HG02623 (cell line): ENCODE results near the gene SLC4A8.
"Not testable (repeated sequence)": the region's sequence is repeated elsewhere in the genome, so short reads cannot be mapped to it uniquely, and the experiment has no call there.

ENCODE experiments used
- ATAC-seq: cut with Tn5 transposase; IDR thresholded peaks from one replicate; pipeline ENCODE4 v1.9.1; 2021; ENCODE audit warnings: moderate library complexity; ENCODE audit not compliant: unreplicated experiment

Gene SLC4A8

DNA sequence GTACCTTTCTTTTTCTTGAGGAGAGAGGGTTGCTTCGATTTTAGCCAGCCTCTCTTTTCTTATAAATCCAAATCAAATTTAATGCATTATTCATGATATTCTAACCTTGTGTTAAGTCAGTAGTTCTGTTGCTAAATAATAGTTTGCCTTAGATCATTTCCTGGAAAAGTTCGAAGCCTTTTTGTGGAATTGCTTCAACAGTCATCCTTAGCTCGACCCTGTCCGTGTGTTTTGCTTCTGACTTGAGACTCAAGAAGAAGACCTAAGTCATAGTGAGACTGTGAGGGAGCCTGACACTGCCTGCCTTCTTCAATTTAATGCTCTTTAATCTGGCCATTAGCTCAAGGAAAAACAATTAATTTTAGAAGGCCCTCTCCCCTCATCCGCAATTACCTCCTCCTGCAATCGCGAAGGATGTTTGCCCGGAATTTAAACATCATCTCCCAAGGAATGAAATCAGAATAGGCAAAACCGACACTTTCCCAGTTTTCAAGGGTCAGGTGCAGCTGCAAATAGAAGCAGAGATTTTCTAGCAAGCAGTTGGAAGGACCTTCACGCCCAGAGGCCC is 453 bp upstream of the SLC4A8 start:
- ATAC-seq = no peak

GRCh38 chr12:51428256-51428655 is 3.6 kb downstream of the SLC4A8 start:
- ATAC-seq = no peak

GRCh38 chr12:51429700-51430099 is 5.1 kb downstream of the SLC4A8 start:
- ATAC-seq = no peak

- ATAC-seq = no peak
Measured at GRCh38 chr12:51430196-51430895, 5.7 kb downstream of the SLC4A8 start.

- ATAC-seq = no peak
Measured at GRCh38 chr12:51432921-51433320, 8.3 kb downstream of the SLC4A8 start.

DNA sequence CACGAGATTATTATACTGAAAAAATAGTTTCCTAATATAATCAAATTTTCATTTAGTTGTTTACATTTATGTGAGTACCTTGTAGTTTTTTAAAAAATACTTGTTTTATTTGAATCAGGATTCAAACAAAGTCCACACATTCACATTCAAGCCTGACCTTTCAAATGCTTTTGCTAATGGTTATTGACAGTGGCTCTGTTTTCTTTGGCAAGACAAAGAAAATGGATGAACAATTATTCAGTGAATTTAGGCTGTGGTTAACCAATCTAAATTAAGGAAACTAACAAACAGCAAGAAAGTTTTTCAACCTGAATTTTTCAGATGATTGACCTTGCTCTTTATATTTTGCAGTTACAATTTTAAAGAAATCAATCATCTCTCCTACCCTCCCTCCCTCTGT is 9.7 kb downstream of the SLC4A8 start:
- no peak for ATAC-seq

- no peak for ATAC-seq
Measured at GRCh38 chr12:51437431-51437830, 12.8 kb downstream of the SLC4A8 start.

- no peak for ATAC-seq
Measured at GRCh38 chr12:51439330-51439729, 14.7 kb downstream of the SLC4A8 start.

DNA sequence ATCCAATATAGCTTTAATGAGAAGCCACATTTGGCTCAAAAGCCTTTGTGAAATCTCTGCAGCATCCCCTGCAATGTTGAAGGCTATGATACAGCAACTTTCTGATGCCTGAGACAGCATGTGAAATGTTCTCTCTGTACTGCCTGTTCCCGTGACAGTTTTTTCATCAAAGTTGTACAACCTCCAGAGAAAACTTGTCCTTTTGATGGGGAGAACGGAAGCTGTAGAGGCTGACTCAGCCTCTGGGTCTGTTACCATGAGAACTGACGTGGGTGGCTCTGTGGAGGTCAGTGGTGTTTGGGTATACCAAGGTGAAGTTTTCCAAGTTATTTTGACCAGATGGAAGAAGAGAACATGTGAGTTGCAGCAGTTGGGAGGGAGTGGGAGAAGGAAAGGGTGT is 17.0 kb downstream of the SLC4A8 start:
- no peak for ATAC-seq

- ATAC-seq = no peak
Measured at GRCh38 chr12:51442324-51442723, 17.7 kb downstream of the SLC4A8 start.

DNA sequence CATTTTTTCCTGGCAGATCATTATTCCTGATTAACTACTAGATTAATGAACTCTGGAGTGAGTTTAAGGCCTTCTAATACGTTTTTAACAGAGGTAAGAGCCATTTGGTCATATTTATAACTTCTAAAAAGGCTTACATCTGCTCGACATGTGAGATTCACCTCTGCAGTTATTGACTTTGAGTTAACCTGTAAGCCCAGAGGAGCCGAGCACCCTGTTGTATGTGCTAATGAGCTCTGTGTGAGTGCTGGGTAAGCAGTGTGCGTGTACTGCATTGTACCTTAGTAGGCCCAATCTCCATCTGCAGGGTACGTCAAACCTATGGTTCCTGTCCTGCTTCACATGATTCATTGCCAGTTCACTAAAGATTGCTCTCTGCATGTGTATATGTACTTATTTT is 18.9 kb downstream of the SLC4A8 start:
- ATAC-seq = no peak

- no peak for ATAC-seq
Measured at GRCh38 chr12:51448618-51449256, 24.1 kb downstream of the SLC4A8 start.

DNA sequence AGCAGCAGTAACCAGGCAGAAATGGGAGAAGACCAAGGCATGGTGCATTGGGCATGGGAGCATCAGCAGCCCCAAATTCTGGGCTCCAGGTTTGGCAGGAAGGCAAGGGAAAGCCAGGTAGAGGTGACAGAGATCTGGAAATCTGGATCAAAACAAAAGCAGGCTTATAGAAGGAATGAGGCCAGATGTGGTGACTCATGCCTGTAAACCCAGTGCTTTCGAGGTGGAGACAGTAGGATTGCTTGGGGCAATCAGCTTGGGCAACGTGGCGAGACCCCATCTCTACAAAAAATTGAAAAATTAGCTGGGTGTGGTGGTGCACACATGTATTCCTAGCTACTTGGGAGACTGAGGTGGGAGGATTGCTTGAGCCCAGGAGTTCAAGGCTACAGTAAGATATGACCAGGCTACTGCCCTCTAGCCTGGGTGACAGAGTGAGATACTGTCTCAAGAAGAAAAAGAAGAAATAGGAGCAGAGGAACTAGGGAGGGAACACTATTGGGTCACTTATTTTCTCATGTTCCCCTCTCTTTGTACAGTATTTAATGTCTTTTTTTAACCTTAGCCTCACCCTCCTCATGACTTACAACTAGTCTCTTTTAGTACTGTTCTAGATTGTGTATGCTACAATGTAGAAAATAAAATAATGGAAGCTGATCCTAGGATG is 25.1 kb downstream of the SLC4A8 start:
- ATAC-seq = no peak

GRCh38 chr12:51450333-51450732 is 25.7 kb downstream of the SLC4A8 start:
- no peak for ATAC-seq

GRCh38 chr12:51450806-51451205 is 26.2 kb downstream of the SLC4A8 start:
- ATAC-seq = no peak

- ATAC-seq = not testable (repeated sequence)
Measured at GRCh38 chr12:51454016-51454415, 29.4 kb downstream of the SLC4A8 start.

GRCh38 chr12:51455050-51455449 is 30.4 kb downstream of the SLC4A8 start:
- ATAC-seq = not testable (repeated sequence)

GRCh38 chr12:51458635-51459034 is 34.0 kb downstream of the SLC4A8 start:
- no peak for ATAC-seq

GRCh38 chr12:51460519-51460918 is 35.9 kb downstream of the SLC4A8 start:
- no peak for ATAC-seq

DNA sequence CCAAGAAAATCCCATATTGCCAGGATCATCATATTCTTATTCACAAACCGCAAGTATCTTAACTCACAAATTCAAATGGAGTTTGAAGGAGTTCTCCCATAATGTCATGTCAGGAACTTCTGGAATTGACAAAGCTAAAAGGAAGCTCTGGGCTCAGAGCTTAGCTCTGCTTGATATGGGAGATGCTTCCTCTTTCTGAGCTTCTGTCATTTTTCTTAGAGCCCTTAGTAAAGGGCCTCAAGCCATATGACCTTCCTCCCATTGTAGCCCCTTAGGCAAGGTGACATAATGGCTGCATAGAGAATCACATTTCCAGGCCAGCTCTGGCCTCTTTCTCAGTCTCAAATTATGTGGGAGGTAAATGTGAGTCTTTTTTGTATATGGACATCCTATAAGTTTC is 40.9 kb downstream of the SLC4A8 start:
- ATAC-seq = no peak

DNA sequence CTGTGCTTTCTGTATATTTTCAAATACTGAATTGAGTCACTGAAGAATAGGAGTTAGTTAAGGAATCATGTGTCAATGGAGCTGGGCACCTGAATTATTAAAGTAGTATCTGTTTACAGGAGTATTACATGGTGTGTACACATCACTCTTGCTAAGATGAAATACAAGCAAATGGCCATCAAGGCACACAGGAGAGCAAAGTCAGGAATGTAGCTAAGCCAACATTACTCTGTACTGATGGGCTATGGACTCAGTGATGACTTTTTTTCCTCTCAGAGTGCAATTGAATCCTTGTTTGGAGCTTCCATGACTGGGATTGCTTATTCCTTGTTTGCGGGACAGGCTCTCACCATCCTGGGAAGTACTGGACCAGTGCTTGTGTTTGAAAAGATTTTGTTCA is 45.5 kb downstream of the SLC4A8 start:
- ATAC-seq = no peak
